Aorta (tissue), 5 donors: Measurements from ENCODE around the gene AGAP1. TPM values are rescaled to one million over a fixed set of nuclear protein-coding genes. Genes with fewer than 3 reads are reported as not detected.

Experiments used
- ATAC-seq: fragments of 200-7000 bp; cut with Tn5 transposase; one replicate; pipeline ENCODE4 v1.9.1; 2022; ENCODE audit warnings: moderate library complexity; ENCODE audit not compliant: low FRiP score
- DNase-seq, 2 donors: peaks; one replicate each; pipeline ENCODE4 v3.0.0-alpha.2; 2020
- H3K27ac ChIP-seq, 2 donors: one replicate each; pipeline ENCODE4 v1.5.1; 2013; ENCODE audit warnings: low read length in 2 of 2, mild to moderate bottlenecking in 2 of 2, moderate library complexity in 2 of 2, control low read depth in 1 of 2, inconsistent platforms in 1 of 2, low read depth in 1 of 2
- H3K27me3 ChIP-seq, 2 donors: one replicate each; pipeline ENCODE4 v1.6.1; 2013; ENCODE audit warnings: control low read depth in 1 of 2, low read length in 1 of 2, mild to moderate bottlenecking in 1 of 2, moderate library complexity in 1 of 2; ENCODE audit not compliant: insufficient read depth in 2 of 2, control insufficient read depth in 1 of 2
- H3K36me3 ChIP-seq, 2 donors: one replicate each; pipeline ENCODE4 v1.6.1; 2013; ENCODE audit warnings: control low read depth in 1 of 2, low read length in 1 of 2, mild to moderate bottlenecking in 1 of 2; ENCODE audit not compliant: insufficient read depth in 2 of 2, control insufficient read depth in 1 of 2
- H3K4me1 ChIP-seq, 2 donors: one replicate each; pipeline ENCODE4 v1.6.1; 2013; ENCODE audit warnings: low read length in 2 of 2, control low read depth in 1 of 2, mild to moderate bottlenecking in 1 of 2, moderate library complexity in 1 of 2; ENCODE audit not compliant: insufficient read depth in 2 of 2, control insufficient read depth in 1 of 2
- H3K4me3 ChIP-seq, 2 donors: one replicate each; pipeline ENCODE4 v1.5.1; 2013; ENCODE audit warnings: low read length in 2 of 2, control low read depth in 1 of 2, mild to moderate bottlenecking in 1 of 2
- H3K9me3 ChIP-seq: one replicate; pipeline ENCODE4 v1.6.1; 2013; ENCODE audit warnings: mild to moderate bottlenecking, low read length; ENCODE audit not compliant: control insufficient read depth
- WGBS, 2 donors: extraction: QIAGEN DNeasy Blood & Tissue Kit; methylation state at CpG; one replicate each; pipeline ENCODE4 v1.1.7; 2013; 5-methylcytosine and 5-hydroxymethylcytosine counted together
- intact Hi-C, 2 donors: fragments of 100-400 bp; cut with DNase I; formaldehyde crosslinking; loops; one replicate each; pipeline versions ENCODE4 v1.14.2 to v1.15.0; 2022
- polyA plus RNA-seq, 2 donors: library from polyadenylated mRNA; stranded (reverse); fragments of 200-250 nt; gene quantifications; one replicate each; pipeline ENCODE4 v1.2.3, GENCODE V29; 2013
- total RNA-seq, 2 donors: library from RNA; stranded (reverse); fragmentation: NEBNext Ultra II Directional; extraction: Animal tissue kit (Norgen Biotek cat#: 25700); gene quantifications; one replicate each; pipeline ENCODE4 v1.2.1, GENCODE V29; 2021
- donor health status: healthy with polysubstance abuse.
- donor health status: Bipolar disorder and iron deficiency.
- donor health status: DM: no; HTN: no; CAD: no.
- donor health status: DM: no; HTN: no; CAD: no.
- donor health status: DM: yes; HTN: yes; CAD: no.

AGAP1 gene
- total and polyA plus RNA-seq, 4 donors = 3.0 to 32.7 (median 12.7) TPM

DNA sequence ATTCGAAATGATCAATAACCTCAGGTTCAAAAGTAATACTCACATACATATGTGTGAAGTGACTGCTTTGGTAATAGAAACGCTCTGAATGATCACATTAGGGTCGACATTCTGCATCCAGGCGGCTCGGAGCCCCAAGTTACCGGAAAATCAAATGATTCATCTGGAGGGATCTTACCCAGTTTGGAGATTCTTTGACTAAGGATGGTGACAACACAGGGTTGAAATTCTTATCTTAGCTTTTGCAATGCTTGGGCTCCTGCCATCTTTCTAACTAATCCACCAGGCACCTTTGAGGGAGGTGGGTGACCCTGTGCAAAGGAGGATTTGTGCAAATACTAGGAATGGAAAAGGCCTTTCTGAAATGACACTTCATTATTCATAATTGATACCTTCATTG is 663.5 kb downstream of the AGAP1 start:
- no peak for DNase-seq
- no peaks in the 10 kb centered on the region for H3K27me3 ChIP-seq
- intact Hi-C loops = no loop called here
- 93 to 94% methylated on average over 6 of the region's 6 CpGs for WGBS, 2 donors
- peaks cover 4% of the 10 kb centered on the region for H3K9me3 ChIP-seq
- no peak overlapping the region for H3K4me3 ChIP-seq
- H3K36me3 ChIP-seq = no peaks in the 10 kb centered on the region
- ATAC-seq = no peak
- H3K4me1 ChIP-seq = no peaks in the 10 kb centered on the region
- H3K27ac ChIP-seq = no peak overlapping the region

DNA sequence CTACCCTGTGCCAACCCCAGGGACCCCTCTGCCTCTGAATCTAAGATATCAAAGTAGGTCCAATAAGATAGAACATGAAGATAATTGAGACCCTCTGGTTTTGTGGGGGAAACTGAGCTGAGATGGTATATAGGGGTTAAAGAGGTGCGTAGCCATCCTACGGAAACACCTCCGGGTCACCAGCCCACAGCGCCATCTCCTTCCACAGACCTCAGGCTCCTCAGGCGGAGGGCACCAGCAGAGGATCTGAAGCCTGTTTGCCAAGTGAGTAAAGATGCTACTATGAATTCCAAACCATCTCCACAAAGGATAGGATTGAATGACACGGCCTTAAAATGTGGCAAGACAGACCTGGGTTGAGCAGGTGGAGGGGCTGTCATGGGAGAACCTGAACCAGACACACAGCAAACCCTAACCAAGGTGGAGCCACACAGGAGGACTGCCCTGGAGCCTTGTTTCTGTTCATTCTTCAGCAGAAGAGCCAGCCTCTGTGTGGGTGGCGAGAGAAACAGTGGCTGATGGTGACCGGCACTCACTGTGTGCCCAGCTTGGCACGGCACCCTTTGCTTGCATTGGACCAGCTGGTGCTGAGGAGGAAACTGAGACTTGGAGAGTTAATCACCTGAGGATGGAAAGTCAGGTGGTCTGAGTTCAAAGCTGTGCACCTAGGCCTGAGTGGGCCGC is 664.1 kb downstream of the AGAP1 start:
- Histone ChIP-seq H3K27me3 (no peaks in the 10 kb centered on the region), H3K36me3 (no peaks in the 10 kb centered on the region), H3K27ac (no peak overlapping the region), H3K9me3 (peaks cover 2% of the 10 kb centered on the region), H3K4me1 (no peaks in the 10 kb centered on the region), H3K4me3 (no peak overlapping the region)
- intact Hi-C loops = no loop called here
- no peak for ATAC-seq
- 84% methylated on average over 10 of the region's 10 CpGs for WGBS, 2 donors
- DNase-seq = no peak

DNA sequence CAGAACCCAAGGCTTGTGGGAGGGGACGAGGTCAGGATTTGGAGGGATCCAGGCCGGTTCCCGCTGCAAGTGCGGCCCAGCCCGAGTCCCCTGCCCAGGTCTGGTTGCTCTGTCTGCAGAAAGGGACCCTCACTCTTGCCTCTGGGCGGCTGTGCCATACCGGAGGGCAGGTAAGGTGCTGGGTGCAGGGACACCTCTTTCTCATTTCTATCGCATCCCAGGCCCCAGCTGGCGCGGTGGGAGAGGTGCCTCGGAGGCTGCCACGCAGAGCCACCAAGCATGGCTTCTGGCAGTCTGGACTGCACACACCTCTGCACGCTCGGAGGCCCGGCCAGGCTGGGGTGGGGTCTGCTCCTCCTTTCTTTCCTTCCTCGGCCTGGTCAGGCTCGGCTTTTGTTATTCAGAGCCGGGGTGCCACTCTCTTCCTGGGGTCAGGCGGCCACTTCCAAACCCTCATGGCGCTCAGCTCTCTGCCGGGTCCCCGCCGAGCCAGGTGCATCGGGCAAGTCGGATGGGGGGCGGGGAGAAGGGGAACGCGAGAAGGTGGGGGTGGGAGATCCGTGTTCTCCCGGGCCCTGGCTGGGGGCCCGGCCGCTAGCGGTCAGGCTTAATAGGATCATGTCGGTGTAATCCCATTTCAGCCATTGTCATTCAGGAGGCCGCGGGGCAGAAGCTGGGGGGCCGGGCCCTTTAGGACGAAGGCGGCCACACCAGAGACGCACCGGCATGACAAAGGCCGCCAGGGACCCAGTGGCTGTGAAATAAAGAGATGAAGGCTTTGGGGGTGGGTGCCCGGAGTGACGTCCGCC is 665.3 kb downstream of the AGAP1 start:
- H3K27me3 ChIP-seq = no peaks in the 10 kb centered on the region
- no peak overlapping the region for H3K4me3 ChIP-seq
- no peaks in the 10 kb centered on the region for H3K4me1 ChIP-seq
- ATAC-seq (no peak), DNase-seq (no peak)
- intact Hi-C loops = no loop called here
- H3K9me3 ChIP-seq = no peaks in the 10 kb centered on the region
- H3K36me3 ChIP-seq = no peaks in the 10 kb centered on the region
- 32 to 34% methylated on average over 44 to 45 of the region's 45 CpGs for WGBS, 2 donors
- H3K27ac ChIP-seq = no peak overlapping the region

DNA sequence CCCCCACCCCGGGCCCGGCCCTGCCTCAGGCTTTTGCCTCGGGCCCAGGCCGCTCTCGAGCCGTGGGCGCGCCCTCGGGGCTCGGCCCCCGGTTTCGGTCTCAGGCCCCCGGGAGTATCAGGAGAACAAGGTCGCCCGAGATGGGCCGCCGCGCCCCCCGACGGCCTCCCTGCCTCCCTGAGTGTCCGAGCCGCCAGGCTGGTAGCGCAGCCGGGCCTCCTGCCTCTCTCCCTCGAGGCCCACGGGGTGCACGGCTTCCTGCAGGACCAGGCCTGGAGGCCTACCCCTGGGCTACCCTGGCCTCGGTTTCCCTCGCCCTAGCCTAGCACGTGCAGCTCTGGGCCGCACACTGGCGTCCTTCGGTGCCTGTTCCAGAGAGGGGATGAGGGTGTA is 665.9 kb downstream of the AGAP1 start:
- DNase-seq (no peak), ATAC-seq (no peak)
- WGBS, 2 donors = 14 to 15% methylated on average over 32 to 33 of the region's 33 CpGs
- Histone ChIP-seq H3K36me3 (no peaks in the 10 kb centered on the region), H3K27ac (no peak overlapping the region), H3K4me3 (no peak overlapping the region), H3K9me3 (no peaks in the 10 kb centered on the region), H3K27me3 (no peaks in the 10 kb centered on the region), H3K4me1 (no peaks in the 10 kb centered on the region)
- intact Hi-C loops = no loop called here

DNA sequence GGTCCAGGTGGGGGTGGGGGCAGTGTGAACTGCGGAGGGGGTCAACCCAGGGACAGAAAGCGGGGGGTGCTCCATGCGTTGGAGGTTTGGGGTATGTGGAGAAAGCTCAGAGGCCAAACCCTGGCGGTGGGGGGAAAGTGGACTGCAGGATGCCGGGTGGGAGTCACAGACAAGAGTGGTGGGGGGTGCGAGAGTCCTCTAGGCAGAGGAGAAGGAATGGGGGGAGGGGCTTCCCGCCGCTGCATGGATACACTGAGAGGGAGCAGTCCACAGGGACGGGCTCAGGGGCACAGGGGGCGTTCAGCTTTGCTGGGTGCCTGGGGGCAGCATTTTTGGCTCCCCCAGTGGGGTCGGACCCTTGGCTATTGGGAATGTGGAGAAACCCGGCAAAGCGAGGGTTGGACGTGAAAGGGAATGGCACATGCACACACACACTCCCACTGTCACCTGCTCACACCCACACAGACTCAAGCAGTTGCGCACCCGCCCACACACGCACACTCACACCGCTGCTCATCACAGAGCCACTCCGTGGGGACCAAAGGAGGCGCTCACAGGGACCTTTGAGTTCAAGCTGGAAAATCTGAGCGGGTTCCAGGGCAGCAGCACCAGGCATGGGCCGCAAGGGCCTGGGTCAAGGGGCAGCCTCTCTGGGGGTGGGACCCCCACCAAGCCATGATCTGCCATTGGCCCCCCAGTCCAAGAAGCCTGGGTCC is 666.7 kb downstream of the AGAP1 start:
- Histone ChIP-seq H3K27me3 (no peaks in the 10 kb centered on the region), H3K27ac (no peak overlapping the region), H3K36me3 (no peaks in the 10 kb centered on the region), H3K4me3 (no peak overlapping the region), H3K4me1 (no peaks in the 10 kb centered on the region), H3K9me3 (no peaks in the 10 kb centered on the region)
- no peak for DNase-seq
- intact Hi-C loops = no loop called here
- no peak for ATAC-seq
- 39 to 49% methylated on average over 19 to 22 of the region's 22 CpGs for WGBS, 2 donors

DNA sequence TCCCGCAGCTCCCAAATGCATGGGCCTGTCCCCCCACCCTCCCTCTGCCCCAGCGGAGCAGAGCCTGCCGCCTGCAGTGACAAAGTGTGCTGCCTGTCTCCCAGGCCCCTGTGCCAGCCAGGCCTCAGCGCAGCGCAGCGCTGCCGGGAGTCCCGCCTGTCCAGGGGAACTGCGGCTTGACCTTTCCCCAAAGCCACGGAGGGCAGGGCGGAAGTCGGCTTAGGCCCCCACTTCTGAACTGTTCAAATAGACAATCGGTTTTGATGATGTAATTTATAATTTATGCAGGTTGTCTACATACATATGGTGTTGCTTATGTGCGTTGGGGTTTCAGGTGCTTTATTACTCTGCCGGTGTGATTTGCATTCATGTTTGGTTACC is 667.2 kb downstream of the AGAP1 start:
- Histone ChIP-seq H3K4me3 (no peak overlapping the region), H3K27me3 (no peaks in the 10 kb centered on the region), H3K9me3 (no peaks in the 10 kb centered on the region), H3K36me3 (no peaks in the 10 kb centered on the region), H3K27ac (no peak overlapping the region), H3K4me1 (no peaks in the 10 kb centered on the region)
- 81 to 86% methylated on average over 15 of the region's 15 CpGs for WGBS, 2 donors
- DNase-seq (no peak), ATAC-seq (no peak)
- intact Hi-C loops = no loop called here

DNA sequence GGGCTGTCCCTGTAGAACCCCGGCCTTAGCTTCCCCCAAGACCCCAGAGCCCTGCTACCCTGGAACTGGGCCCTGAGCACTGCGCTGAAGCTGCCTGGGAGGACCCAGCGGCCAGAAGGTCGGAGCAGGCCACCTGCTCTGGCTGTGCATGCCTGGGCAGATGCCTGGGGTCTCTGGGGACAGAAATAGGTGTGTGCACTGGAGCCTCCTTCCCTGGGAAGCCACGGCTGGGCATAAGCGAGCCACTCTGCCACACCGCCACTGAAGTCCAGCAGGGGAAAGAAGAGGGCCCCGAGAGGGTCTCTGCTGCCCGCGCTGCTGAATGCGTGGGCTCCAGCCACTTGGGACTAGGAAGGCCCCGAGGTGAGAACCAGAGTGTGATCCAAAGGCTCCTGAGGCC is 667.7 kb downstream of the AGAP1 start:
- WGBS, 2 donors = 92 to 97% methylated on average over 12 of the region's 12 CpGs
- intact Hi-C loops = no loop called here

DNA sequence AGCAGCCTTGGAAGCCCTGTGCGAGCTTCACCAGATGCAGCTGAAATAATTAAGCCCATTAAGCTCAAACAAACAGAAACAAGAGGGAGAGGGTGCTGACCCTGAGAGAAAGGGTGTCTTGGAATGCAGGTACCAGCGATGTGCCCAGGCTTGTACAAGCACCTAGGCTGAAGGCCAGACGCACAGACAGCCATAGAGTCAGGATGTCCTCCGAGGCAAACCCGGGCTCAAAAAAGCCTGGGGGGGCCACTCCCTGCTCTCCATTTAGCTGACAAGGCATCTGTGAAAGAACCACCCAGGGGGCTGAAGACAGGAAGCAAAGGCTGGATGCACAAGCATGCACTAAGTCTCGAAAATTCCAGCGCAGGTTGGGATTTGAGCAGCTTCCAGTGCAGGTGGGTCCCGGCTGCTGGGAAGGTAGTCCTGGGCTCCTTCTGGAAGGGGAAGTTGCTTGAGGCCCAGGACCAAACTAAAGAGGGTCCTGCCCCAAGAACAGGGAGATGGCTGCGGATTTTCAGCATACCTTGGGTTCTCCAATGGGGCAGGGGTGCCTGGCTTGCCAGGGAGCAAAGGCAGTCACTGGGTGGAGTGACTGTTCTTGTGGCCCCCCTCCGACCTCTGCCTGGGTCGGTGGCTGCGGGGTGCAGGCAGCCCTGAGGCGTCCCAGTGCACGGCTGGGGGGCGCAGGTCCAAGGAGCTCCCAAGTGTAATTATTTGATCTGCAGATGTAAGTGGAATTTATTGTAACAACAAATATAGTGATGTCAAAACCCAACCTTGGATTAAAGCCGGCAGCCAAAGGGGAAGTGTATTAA is 668.4 kb downstream of the AGAP1 start:
- intact Hi-C loops = no loop called here
- no peak overlapping the region for H3K4me3 ChIP-seq
- WGBS, 2 donors = 80 to 82% methylated on average over 16 of the region's 16 CpGs
- no peaks in the 10 kb centered on the region for H3K4me1 ChIP-seq
- no peaks in the 10 kb centered on the region for H3K9me3 ChIP-seq
- H3K36me3 ChIP-seq = no peaks in the 10 kb centered on the region
- no peaks in the 10 kb centered on the region for H3K27me3 ChIP-seq
- no peak overlapping the region for H3K27ac ChIP-seq
- ATAC-seq (no peak), DNase-seq (no peak)

More for the DNA sequence above, 667.7 kb downstream of the AGAP1 start:
- no peaks in the 10 kb centered on the region for H3K9me3 ChIP-seq
- H3K4me1 ChIP-seq = no peaks in the 10 kb centered on the region
- H3K4me3 ChIP-seq = no peak overlapping the region
- no peaks in the 10 kb centered on the region for H3K27me3 ChIP-seq
- DNase-seq (no peak), ATAC-seq (no peak)
- no peak overlapping the region for H3K27ac ChIP-seq
- no peaks in the 10 kb centered on the region for H3K36me3 ChIP-seq
